Inflammatory macrophage treated with lipopolysaccharide for 1 hour (primary cell): ENCODE data around the gene RPLP1.

Experiments
- DNase-seq, 2 donors: peaks; one replicate each; pipeline ENCODE4 v3.0.0-alpha.2; 2020 to 2022

Gene RPLP1

GRCh38 chr15:69472046-69472445 is 19.4 kb downstream of the RPLP1 start:
- DNase-seq, result no peak

GRCh38 chr15:69472562-69472961 is 19.9 kb downstream of the RPLP1 start:
- DNase-seq, result no peak

DNA sequence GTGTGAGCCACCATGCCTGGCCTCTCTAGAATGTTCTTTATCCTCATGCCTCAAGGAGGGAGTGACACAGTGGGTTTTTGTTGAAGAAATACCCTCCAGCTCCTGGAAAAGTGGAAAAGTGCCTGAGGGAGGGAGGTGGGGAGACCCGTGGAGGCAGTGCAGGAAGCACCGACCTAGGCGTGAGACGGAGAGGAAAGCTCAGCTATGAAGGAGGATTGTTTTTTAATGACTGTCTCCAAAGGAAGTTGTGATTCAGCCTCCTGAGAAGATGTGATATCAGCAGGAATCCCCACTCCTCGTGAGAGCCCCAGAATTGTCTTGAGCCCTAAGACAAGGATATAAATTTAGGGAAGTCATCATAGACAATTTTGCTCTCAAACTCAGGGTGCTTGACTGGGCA is 21.7 kb downstream of the RPLP1 start:
- peak in 1 of 2 donors; percentile 31 for DNase-seq

DNA sequence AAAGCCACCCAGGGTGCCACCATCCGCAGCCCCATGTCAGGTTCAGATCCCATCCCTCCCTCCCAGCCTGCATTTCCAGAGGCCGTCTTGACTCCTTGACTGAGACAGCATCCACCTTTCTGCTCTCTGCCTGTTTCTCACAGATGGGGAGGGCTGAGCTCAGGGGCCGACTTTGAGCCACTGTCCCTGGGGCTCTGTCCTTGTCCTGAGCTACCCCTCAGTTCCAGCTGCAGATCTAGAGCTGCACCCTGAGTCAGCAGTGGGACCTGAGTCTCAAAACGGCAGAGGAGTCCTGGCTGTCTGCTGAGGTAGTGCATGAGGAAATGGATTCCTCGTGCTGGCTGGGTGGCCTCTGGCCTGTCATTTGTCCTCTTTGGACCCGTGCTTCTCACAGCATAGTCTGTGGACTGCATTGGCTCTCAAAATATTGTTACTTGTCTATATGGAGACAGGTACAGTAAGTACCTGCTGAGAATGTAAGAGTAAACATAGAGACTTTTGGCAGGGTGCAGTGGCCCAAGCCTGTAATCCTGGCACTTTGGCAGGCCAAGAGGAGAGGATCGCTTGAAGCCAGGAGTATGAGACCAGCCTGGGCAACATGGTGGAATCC is 22.3 kb downstream of the RPLP1 start:
- no peak for DNase-seq

DNA sequence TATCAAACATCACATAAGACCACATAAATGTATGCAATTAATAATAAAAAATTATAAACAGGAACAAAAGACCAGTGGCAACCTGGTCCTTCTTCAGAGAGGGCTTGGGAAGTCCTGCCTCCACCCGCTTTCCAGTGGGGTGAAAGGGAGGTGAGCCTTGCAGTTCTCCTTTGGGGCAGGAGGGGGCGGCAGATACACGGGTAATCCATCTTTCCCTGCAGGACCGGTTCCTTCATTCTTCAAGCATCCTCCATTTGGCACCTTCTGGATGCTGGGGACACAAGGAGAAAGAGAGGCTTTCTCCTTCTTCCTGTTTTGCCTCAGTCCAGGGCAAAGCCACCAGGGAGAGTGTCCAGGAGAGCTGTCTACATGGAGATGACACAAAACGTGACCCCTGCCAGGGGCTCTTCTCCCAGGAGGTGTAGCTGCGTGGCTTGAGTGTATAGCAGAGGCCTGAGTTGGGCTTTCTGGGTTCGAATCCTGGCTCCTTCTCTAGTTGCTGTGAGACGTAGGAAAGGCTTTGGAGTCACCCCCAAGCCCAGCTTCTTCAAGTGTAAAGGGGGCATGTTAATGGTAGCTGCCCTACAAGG is 23.2 kb downstream of the RPLP1 start:
- peak; percentile 49 to 94 for DNase-seq

DNA sequence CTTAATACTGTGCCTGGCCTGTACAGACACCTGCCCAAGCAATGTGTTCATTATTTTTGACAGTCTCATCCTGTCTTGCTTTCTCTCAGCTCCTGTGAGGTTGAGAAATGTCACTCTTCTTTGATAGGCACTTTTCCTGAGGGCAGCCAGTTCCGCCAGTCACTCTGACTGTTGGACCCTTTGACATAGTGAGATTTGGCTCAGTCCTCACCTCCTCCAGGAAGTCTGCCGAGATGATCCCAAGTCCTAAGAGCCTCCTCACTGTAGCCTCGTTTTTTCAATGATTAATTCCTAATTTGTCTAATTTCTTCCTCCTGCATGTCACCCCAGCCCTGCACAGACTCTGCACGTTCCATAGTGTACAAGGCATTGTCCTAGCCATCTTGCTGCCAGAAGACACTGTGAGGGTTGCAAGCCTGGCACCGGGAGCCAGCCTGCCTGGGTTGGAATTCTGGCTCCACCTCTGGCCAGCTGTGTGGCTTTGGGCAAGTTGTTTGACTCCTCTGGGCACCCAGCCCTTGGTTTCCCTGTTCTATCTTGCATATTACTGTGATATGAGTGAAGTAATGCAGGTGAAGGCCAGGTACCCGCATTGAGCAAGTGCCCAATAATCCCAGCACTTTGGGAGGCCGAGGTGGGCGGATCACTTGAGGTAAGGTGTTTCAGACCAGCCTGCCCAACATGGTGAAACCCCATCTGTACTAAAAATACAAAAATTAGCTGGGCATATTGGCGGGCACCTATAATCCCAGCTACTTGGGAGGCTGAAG is 24.3 kb downstream of the RPLP1 start:
- no peak for DNase-seq

- peak in 1 of 2 donors; percentile 57 for DNase-seq
These were observed 25.7 kb downstream of the RPLP1 start for GRCh38 chr15:69478259-69478781.

DNA sequence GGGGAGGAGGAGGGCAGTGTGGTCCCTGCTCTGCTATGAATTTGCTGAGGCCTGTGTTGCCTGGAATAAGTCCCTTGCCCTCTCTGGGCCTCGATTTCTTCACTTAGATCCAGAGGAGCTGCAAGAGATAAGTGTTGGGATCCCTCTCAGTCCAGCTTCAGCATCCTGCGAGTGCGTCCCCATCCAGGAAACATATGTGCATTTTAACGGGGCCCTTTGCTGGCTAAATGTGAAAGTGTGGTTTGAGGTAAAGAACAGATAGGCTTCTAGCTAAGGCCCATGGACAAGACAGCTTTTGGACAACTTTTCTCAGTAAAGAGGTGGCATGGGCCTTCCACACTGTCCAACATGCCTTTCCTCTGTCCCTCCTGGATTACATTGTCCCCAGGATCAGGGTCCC is 26.5 kb downstream of the RPLP1 start:
- DNase-seq, result no peak

- DNase-seq, result no peak
These were observed 27.4 kb downstream of the RPLP1 start for GRCh38 chr15:69479971-69480370.

DNA sequence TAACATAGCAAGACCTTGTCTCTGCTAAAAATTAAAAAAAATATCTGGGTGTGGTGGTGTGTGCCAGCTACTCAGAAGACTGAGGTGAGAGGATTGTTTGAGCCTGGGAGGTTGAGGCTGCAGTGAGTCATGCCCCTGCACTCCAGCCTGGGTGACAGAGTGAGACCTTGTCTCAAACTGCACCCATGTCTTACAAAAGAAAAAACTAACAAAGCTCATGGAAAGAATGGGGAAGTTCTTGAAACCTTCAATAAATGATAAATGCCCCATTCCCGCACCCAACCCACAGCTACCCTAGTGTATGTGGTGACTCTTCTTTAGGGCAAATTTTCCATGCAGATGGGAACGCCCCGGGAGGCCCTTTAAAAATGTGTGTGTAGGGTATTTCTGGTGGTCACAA is 28.3 kb downstream of the RPLP1 start:
- DNase-seq, result no peak

DNA sequence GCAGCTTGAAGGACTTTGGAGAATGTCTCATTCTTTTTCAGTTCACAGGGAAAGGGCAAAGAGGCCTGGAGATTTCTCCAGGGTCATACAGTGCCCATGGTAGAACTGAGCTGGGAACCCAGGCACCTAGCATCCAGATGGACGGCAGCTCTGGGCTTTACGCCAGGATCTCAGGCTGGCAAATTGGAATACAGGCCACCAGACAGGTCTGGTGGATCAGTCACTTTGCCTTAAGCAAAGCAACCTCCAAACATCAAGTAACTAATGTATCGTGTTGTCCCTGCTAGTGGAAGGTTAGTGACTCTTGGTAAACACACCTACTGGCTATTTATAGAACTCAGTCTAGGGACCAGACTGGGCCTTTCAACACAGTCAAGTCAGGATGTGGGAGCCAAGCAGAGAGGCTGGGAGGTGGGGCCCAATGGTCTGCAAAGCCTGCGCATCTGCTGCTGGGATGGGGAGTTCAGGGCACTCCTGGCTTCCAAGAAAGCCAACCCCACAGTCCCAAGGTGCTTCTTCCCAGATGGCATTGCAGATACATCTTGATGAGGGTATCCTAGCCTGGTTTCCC is 30.2 kb downstream of the RPLP1 start:
- DNase-seq, result no peak

- DNase-seq, result no peak
These were observed 32.2 kb downstream of the RPLP1 start for GRCh38 chr15:69484837-69485236.

- no peak for DNase-seq
These were observed 34.0 kb downstream of the RPLP1 start for GRCh38 chr15:69486481-69487110.

- no peak for DNase-seq
These were observed 36.5 kb downstream of the RPLP1 start for GRCh38 chr15:69489073-69489571.

DNA sequence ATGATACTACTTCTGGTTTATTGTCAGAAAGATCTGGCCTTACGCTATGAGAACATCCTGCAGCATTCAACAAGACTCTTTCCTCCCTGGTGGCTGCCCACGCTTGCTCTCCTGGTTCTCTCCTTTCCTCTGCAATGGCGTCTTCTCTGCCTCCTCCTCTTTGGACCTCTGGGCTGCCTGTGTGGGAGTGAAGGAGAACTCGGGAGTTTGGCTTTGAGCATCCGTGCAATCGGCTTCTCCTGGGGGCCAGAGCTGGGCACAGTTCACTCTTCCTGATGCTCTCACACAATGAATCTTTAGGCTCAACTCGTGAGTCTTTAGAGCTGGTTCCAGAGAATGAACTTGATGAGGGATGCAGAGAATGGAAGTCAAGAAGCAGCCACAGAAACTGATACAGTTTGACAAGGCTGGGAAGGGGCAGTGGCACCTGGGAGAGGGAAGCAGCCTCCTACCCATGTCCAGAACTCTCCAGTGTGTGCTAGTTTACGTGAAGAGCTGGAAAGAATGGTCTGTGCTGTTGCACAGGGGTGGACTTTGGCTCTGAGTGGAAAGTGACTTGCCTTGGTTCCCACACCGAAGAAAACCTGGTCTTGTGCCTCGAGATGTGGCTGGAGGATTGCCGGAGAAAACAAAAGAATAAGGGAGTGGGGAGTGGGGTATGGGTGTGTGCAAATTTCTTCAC is 37.9 kb downstream of the RPLP1 start:
- no peak for DNase-seq

- DNase-seq, result no peak
These were observed 38.5 kb downstream of the RPLP1 start for GRCh38 chr15:69491038-69491505.

GRCh38 chr15:69493406-69493805 is 40.8 kb downstream of the RPLP1 start:
- DNase-seq, result no peak

GRCh38 chr15:69496001-69496400 is 43.4 kb downstream of the RPLP1 start:
- DNase-seq, result no peak

GRCh38 chr15:69497076-69497475 is 44.5 kb downstream of the RPLP1 start:
- DNase-seq, result no peak

- DNase-seq, result no peak
These were observed 45.0 kb downstream of the RPLP1 start for GRCh38 chr15:69497667-69498066.

DNA sequence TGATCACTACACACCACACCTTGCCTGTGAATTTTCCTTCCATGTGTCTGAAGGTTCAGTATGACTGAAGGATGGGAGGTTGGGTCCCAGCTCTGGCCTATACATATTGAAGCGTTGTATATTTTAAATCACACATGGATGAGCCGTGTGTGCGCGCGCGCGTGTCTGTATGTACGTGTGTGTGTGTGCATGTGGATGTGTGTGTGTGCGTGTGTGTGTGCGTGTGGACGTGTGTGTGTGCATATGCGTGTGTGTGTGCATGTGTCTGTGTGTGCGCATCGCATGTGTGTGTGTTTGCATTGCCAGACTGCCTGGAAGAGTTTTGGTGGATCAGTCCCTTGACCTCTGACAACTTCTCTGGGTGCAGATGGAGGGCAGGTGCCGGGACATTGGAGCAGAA is 45.7 kb downstream of the RPLP1 start:
- DNase-seq, result no peak

DNA sequence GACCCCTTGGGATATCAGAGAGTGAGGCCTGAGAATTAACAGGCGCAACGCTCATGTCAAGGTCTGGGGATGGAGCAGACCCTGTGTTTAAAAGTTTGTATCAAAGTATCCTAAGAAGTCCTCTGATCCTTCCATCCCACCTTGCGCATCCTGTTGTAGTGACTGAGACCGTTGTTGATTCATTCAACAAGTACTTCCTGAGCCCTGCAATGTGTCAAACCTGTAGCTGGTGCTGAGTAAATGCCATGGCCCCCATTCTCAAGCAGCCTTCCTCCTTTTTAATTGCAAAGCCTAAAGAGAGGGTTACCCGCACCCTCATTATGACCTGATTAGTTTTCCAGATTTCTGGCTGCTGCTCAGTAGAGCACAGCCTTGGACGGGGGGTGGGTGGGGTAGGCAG is 46.4 kb downstream of the RPLP1 start:
- no peak for DNase-seq
